ENCODE data around the gene GIMAP1.
A peak's percentile ranks its signal among the peaks of the same experiment; 100 is the strongest.
"Not testable (repeated sequence)": the region's sequence is repeated elsewhere in the genome, so short reads cannot be mapped to it uniquely, and the experiment has no call there.

Gene GIMAP1

GRCh38 chr7:150716368-150716767 lies at the start of gene GIMAP1:
TSS of gene GIMAP1 (plus strand) at chr7:150716613. CDS start at chr7:150719048, 2,435 bp downstream.
- DNase-seq = no peak

GRCh38 chr7:150668472-150668911 lies 47.9 kb upstream of the GIMAP1 start:
- peak; percentile 83 for DNase-seq

- DNase-seq = no peak
These were observed 47.4 kb upstream of the GIMAP1 start for GRCh38 chr7:150668977-150669376.

GRCh38 chr7:150671798-150672585 lies 44.4 kb upstream of the GIMAP1 start:
- DNase-seq = not testable (repeated sequence)

- no peak for DNase-seq
These were observed 40.7 kb upstream of the GIMAP1 start for GRCh38 chr7:150675714-150676113.

- DNase-seq = not testable (repeated sequence)
These were observed 40.1 kb upstream of the GIMAP1 start for GRCh38 chr7:150676276-150676675.

- not testable (repeated sequence) for DNase-seq
These were observed 39.6 kb upstream of the GIMAP1 start for GRCh38 chr7:150676854-150677253.

- DNase-seq = not testable (repeated sequence)
These were observed 37.8 kb upstream of the GIMAP1 start for GRCh38 chr7:150678601-150679000.

GRCh38 chr7:150680364-150680763 lies 36.0 kb upstream of the GIMAP1 start:
- DNase-seq = not testable (repeated sequence)

- no peak for DNase-seq
These were observed 31.0 kb upstream of the GIMAP1 start, which contains the start of gene GIMAP2 for GRCh38 chr7:150685219-150686029. TSS of gene GIMAP2 (plus strand) at chr7:150685706. CDS start at chr7:150687060, 1,354 bp downstream.

GRCh38 chr7:150686030-150686631 lies 30.3 kb upstream of the GIMAP1 start:
- no peak for DNase-seq

- DNase-seq = no peak
These were observed 27.8 kb upstream of the GIMAP1 start for GRCh38 chr7:150688630-150689029.

GRCh38 chr7:150695654-150696053 lies 20.8 kb upstream of the GIMAP1 start:
- no peak for DNase-seq

GRCh38 chr7:150703209-150703608 lies 13.2 kb upstream of the GIMAP1 start:
- no peak for DNase-seq

GRCh38 chr7:150715293-150715692 lies 1.1 kb upstream of the GIMAP1 start:
- no peak for DNase-seq

GRCh38 chr7:150715738-150716137 lies 675 bp upstream of the GIMAP1 start:
- DNase-seq = no peak

- DNase-seq = no peak
These were observed 526 bp downstream of the GIMAP1 start for GRCh38 chr7:150716939-150717338.

- no peak for DNase-seq
These were observed 1.5 kb downstream of the GIMAP1 start for GRCh38 chr7:150717814-150718420.

GRCh38 chr7:150719436-150719835 lies 3.0 kb downstream of the GIMAP1 start:
- DNase-seq = no peak

GRCh38 chr7:150719960-150720891 lies 3.8 kb downstream of the GIMAP1 start:
- no peak for DNase-seq

- no peak for DNase-seq
These were observed 5.6 kb downstream of the GIMAP1 start for GRCh38 chr7:150721970-150722373.

Data from NK-92 treated with Interleukin-12 subunit alpha and Interleukin-12 subunit beta, amount 100 ng/mL, for 24 hours (cell line).